HEK293 (cell line): ENCODE data around the gene SLC12A8.

ENCODE experiments used
- CTCF ChIA-PET: fragments of 350-600 bp; formaldehyde crosslinking; extraction: SDS; loops from one replicate; lab custom pipeline; 2021; ENCODE audit warnings: antibody characterized with exemption; lab: Yijun Ruan, JAX
- POLR2A ChIA-PET: fragments of 300-600 bp; formaldehyde crosslinking; extraction: SDS; loops from one replicate; lab custom pipeline; 2020; ENCODE audit warnings: antibody characterized with exemption, inconsistent platforms; lab: Yijun Ruan, JAX
- H3K27ac ChIP-seq: fragments of 200-500 bp; sonication (Bioruptor generic); 2 replicates; pipeline ENCODE4 v1.5.1; 2014; ENCODE audit warnings: low read depth, low read length, control low read depth, inconsistent platforms; ENCODE audit errors: extremely low read depth
- H3K36me3 ChIP-seq, 2 experiments: fragments of 200-500 bp in 1 of 2; sonication (Bioruptor generic) in 1 of 2; 1 replicate in 1 of 2; 2 replicates in 1 of 2; pipeline ENCODE4 v1.5.1; 2014 to 2017; ENCODE audit warnings: inconsistent platforms in 2 of 2, low read length in 2 of 2; ENCODE audit not compliant: control insufficient read depth in 2 of 2, insufficient read depth in 1 of 2
- H3K4me1 ChIP-seq: fragments of 200-500 bp; sonication (Bioruptor generic); 2 replicates; pipeline ENCODE4 v1.5.1; 2014; ENCODE audit warnings: mild to moderate bottlenecking, low read length, inconsistent platforms; ENCODE audit not compliant: control insufficient read depth, insufficient read depth
- H3K4me3 ChIP-seq: 2 replicates; pipeline ENCODE4 v1.5.1; 2011; ENCODE audit warnings: low read depth, mild to moderate bottlenecking, control low read depth, low read length, moderate library complexity
- H3K9me3 ChIP-seq: fragments of 200-500 bp; sonication (Bioruptor generic); 2 replicates; pipeline ENCODE4 v1.5.1; 2014; ENCODE audit warnings: low read depth, low read length, inconsistent platforms; ENCODE audit not compliant: control insufficient read depth, insufficient read depth
- GLIS1 ChIP-seq: fragments of 450-650 bp; formaldehyde crosslinking; IDR thresholded peaks from 2 replicates; pipeline ENCODE4 v1.5.1; 2016; ENCODE audit warnings: missing biosample characterization, missing genetic modification characterization
- SALL2 ChIP-seq: fragments of 450-650 bp; formaldehyde crosslinking; IDR thresholded peaks from 2 replicates; pipeline ENCODE4 v1.5.0; 2017; ENCODE audit warnings: missing biosample characterization, mild to moderate bottlenecking, missing genetic modification characterization, borderline replicate concordance
- SP3 ChIP-seq: fragments of 450-650 bp; formaldehyde crosslinking; IDR thresholded peaks from 2 replicates; pipeline ENCODE4 v1.5.1; 2016; ENCODE audit warnings: missing biosample characterization, missing genetic modification characterization
- ZNF48 ChIP-seq: fragments of 450-650 bp; formaldehyde crosslinking; IDR thresholded peaks from 2 replicates; pipeline ENCODE4 v1.5.1; 2016; ENCODE audit warnings: missing biosample characterization, missing genetic modification characterization
- ZNF529 ChIP-seq: fragments of 450-650 bp; formaldehyde crosslinking; IDR thresholded peaks from 2 replicates; pipeline ENCODE4 v1.5.1; 2017; ENCODE audit warnings: missing genetic modification characterization, missing biosample characterization; ENCODE audit not compliant: insufficient replicate concordance
- ZNF571 ChIP-seq: fragments of 450-650 bp; formaldehyde crosslinking; IDR thresholded peaks from 2 replicates; pipeline ENCODE4 v1.5.0; 2017; ENCODE audit warnings: missing biosample characterization, missing genetic modification characterization
- TF ChIP-seq, protein P1 (sequence below): fragments of 450-650 bp; formaldehyde crosslinking; IDR thresholded peaks from 2 replicates; pipeline ENCODE4 v1.5.1; 2016; ENCODE audit warnings: missing biosample characterization, missing genetic modification characterization
- TF ChIP-seq, protein P2 (sequence below): fragments of 450-650 bp; formaldehyde crosslinking; conservative IDR thresholded peaks from 2 replicates; pipeline ENCODE4 v1.5.1; 2016; ENCODE audit warnings: low read depth, missing biosample characterization, missing genetic modification characterization
- TF ChIP-seq, protein P3 (sequence below): fragments of 450-650 bp; formaldehyde crosslinking; IDR thresholded peaks from 2 replicates; pipeline ENCODE4 v1.5.1; 2016; ENCODE audit warnings: missing biosample characterization, missing genetic modification characterization
- TF ChIP-seq, protein P4 (sequence below): fragments of 450-650 bp; formaldehyde crosslinking; IDR thresholded peaks from 2 replicates; pipeline ENCODE4 v1.5.1; 2016; ENCODE audit warnings: missing biosample characterization, missing genetic modification characterization
- TF ChIP-seq, protein P5 (sequence below): fragments of 450-650 bp; formaldehyde crosslinking; IDR thresholded peaks from 2 replicates; pipeline ENCODE4 v1.5.1; 2016; ENCODE audit warnings: missing biosample characterization, missing genetic modification characterization

Gene SLC12A8

DNA sequence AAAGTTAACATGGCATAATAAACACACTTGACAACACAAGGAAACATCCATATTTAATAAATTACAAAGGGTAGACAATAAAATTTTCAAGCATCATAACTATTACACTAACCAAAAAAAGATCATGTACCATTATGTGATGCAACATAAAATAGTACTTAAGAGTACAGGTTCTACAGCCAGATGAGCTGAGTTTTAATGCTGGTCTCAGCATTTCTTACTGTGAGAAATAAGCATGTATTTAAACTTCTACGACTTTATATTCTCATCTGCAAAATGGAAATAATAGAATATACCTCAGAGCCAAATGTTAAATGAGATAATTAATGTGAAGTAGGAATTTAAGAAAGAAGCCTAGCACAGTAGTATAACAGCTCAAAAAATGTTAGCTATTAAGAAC is 33.7 kb upstream of the SLC12A8 start:
- CTCF ChIA-PET, result no interaction called here
- H3K27ac ChIP-seq, result no peak overlapping the region
- TF ChIP-seq, protein P1, sequence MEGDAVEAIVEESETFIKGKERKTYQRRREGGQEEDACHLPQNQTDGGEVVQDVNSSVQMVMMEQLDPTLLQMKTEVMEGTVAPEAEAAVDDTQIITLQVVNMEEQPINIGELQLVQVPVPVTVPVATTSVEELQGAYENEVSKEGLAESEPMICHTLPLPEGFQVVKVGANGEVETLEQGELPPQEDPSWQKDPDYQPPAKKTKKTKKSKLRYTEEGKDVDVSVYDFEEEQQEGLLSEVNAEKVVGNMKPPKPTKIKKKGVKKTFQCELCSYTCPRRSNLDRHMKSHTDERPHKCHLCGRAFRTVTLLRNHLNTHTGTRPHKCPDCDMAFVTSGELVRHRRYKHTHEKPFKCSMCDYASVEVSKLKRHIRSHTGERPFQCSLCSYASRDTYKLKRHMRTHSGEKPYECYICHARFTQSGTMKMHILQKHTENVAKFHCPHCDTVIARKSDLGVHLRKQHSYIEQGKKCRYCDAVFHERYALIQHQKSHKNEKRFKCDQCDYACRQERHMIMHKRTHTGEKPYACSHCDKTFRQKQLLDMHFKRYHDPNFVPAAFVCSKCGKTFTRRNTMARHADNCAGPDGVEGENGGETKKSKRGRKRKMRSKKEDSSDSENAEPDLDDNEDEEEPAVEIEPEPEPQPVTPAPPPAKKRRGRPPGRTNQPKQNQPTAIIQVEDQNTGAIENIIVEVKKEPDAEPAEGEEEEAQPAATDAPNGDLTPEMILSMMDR (tag by site-specific recombination), result no peak
- no peaks in the 10 kb centered on the region for H3K4me1 ChIP-seq
- POLR2A ChIA-PET, result no interaction called here
- H3K36me3 ChIP-seq, result peaks cover 0 to 4% of the 10 kb centered on the region in 2 experiments; a peak in 1 of 3 replicates
- no peaks in the 10 kb centered on the region for H3K9me3 ChIP-seq
- H3K4me3 ChIP-seq, result no peak overlapping the region

DNA sequence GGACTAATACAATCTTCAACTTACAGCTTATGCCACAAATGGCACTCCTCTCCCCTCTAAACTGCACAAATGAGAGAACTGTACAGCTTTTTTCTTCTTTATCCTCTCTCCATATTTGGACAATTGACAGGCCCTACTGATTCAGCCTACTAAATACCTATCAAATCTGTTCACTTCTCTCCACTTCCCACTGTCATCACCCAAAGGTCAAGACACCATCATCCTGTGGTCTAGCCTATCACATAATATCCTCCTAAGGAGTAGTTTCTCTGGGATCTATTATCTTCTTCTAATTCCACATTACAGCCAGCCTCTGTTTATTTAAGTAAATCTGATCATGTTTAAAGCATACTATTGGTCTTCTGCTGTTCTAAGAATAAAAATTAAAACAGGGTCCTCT is 33.0 kb upstream of the SLC12A8 start:
- Histone ChIP-seq H3K9me3 (no peaks in the 10 kb centered on the region), H3K36me3 (peaks cover 0 to 4% of the 10 kb centered on the region in 2 experiments; a peak in 1 of 3 replicates), H3K4me3 (no peak overlapping the region), H3K4me1 (no peaks in the 10 kb centered on the region), H3K27ac (no peak overlapping the region)
- CTCF ChIA-PET, result no interaction called here
- POLR2A ChIA-PET, result no interaction called here
- TF ChIP-seq, protein P1 (tag by site-specific recombination), result no peak
- TF ChIP-seq SALL2 (tag by site-specific recombination), result no peak
- TF ChIP-seq ZNF571 (tag by site-specific recombination), result no peak
- TF ChIP-seq, protein P2, sequence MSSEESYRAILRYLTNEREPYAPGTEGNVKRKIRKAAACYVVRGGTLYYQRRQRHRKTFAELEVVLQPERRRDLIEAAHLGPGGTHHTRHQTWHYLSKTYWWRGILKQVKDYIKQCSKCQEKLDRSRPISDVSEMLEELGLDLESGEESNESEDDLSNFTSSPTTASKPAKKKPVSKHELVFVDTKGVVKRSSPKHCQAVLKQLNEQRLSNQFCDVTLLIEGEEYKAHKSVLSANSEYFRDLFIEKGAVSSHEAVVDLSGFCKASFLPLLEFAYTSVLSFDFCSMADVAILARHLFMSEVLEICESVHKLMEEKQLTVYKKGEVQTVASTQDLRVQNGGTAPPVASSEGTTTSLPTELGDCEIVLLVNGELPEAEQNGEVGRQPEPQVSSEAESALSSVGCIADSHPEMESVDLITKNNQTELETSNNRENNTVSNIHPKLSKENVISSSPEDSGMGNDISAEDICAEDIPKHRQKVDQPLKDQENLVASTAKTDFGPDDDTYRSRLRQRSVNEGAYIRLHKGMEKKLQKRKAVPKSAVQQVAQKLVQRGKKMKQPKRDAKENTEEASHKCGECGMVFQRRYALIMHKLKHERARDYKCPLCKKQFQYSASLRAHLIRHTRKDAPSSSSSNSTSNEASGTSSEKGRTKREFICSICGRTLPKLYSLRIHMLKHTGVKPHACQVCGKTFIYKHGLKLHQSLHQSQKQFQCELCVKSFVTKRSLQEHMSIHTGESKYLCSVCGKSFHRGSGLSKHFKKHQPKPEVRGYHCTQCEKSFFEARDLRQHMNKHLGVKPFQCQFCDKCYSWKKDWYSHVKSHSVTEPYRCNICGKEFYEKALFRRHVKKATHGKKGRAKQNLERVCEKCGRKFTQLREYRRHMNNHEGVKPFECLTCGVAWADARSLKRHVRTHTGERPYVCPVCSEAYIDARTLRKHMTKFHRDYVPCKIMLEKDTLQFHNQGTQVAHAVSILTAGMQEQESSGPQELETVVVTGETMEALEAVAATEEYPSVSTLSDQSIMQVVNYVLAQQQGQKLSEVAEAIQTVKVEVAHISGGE, result no peak
- no peak for TF ChIP-seq SP3
- TF ChIP-seq, protein P3, sequence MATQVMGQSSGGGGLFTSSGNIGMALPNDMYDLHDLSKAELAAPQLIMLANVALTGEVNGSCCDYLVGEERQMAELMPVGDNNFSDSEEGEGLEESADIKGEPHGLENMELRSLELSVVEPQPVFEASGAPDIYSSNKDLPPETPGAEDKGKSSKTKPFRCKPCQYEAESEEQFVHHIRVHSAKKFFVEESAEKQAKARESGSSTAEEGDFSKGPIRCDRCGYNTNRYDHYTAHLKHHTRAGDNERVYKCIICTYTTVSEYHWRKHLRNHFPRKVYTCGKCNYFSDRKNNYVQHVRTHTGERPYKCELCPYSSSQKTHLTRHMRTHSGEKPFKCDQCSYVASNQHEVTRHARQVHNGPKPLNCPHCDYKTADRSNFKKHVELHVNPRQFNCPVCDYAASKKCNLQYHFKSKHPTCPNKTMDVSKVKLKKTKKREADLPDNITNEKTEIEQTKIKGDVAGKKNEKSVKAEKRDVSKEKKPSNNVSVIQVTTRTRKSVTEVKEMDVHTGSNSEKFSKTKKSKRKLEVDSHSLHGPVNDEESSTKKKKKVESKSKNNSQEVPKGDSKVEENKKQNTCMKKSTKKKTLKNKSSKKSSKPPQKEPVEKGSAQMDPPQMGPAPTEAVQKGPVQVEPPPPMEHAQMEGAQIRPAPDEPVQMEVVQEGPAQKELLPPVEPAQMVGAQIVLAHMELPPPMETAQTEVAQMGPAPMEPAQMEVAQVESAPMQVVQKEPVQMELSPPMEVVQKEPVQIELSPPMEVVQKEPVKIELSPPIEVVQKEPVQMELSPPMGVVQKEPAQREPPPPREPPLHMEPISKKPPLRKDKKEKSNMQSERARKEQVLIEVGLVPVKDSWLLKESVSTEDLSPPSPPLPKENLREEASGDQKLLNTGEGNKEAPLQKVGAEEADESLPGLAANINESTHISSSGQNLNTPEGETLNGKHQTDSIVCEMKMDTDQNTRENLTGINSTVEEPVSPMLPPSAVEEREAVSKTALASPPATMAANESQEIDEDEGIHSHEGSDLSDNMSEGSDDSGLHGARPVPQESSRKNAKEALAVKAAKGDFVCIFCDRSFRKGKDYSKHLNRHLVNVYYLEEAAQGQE, result no peak
- TF ChIP-seq ZNF529 (tag by site-specific recombination), result no peak
- no peak for TF ChIP-seq ZNF48 (tag by site-specific recombination)
- TF ChIP-seq, protein P4, sequence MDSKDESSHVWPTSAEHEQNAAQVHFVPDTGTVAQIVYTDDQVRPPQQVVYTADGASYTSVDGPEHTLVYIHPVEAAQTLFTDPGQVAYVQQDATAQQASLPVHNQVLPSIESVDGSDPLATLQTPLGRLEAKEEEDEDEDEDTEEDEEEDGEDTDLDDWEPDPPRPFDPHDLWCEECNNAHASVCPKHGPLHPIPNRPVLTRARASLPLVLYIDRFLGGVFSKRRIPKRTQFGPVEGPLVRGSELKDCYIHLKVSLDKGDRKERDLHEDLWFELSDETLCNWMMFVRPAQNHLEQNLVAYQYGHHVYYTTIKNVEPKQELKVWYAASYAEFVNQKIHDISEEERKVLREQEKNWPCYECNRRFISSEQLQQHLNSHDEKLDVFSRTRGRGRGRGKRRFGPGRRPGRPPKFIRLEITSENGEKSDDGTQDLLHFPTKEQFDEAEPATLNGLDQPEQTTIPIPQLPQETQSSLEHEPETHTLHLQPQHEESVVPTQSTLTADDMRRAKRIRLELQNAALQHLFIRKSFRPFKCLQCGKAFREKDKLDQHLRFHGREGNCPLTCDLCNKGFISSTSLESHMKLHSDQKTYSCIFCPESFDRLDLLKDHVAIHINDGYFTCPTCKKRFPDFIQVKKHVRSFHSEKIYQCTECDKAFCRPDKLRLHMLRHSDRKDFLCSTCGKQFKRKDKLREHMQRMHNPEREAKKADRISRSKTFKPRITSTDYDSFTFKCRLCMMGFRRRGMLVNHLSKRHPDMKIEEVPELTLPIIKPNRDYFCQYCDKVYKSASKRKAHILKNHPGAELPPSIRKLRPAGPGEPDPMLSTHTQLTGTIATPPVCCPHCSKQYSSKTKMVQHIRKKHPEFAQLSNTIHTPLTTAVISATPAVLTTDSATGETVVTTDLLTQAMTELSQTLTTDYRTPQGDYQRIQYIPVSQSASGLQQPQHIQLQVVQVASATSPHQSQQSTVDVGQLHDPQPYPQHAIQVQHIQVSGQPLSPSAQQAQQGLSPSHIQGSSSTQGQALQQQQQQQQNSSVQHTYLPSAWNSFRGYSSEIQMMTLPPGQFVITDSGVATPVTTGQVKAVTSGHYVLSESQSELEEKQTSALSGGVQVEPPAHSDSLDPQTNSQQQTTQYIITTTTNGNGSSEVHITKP, result no peak
- no peak for TF ChIP-seq GLIS1 (tag by site-specific recombination)
- TF ChIP-seq, protein P5, sequence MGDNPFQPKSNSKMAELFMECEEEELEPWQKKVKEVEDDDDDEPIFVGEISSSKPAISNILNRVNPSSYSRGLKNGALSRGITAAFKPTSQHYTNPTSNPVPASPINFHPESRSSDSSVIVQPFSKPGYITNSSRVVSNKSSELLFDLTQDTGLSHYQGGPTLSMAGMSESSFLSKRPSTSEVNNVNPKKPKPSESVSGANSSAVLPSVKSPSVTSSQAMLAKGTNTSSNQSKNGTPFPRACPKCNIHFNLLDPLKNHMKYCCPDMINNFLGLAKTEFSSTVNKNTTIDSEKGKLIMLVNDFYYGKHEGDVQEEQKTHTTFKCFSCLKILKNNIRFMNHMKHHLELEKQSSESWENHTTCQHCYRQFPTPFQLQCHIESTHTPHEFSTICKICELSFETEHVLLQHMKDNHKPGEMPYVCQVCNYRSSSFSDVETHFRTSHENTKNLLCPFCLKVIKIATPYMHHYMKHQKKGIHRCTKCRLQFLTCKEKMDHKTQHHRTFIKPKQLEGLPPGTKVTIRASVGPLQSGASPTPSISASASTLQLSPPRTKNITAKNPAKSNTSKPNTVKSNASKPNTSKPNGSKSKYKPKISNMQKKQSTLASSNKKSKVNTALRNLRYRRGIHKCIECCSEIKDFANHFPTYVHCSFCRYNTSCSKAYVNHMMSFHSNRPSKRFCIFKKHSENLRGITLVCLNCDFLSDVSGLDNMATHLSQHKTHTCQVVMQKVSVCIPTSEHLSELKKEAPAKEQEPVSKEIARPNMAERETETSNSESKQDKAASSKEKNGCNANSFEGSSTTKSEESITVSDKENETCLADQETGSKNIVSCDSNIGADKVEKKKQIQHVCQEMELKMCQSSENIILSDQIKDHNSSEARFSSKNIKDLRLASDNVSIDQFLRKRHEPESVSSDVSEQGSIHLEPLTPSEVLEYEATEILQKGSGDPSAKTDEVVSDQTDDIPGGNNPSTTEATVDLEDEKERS (tag by site-specific recombination), result no peak
